Measurements from ENCODE around the gene BMPR1B.
"Not testable (repeated sequence)": the region's sequence is repeated elsewhere in the genome, so short reads cannot be mapped to it uniquely, and the experiment has no call there.

The BMPR1B gene

DNA sequence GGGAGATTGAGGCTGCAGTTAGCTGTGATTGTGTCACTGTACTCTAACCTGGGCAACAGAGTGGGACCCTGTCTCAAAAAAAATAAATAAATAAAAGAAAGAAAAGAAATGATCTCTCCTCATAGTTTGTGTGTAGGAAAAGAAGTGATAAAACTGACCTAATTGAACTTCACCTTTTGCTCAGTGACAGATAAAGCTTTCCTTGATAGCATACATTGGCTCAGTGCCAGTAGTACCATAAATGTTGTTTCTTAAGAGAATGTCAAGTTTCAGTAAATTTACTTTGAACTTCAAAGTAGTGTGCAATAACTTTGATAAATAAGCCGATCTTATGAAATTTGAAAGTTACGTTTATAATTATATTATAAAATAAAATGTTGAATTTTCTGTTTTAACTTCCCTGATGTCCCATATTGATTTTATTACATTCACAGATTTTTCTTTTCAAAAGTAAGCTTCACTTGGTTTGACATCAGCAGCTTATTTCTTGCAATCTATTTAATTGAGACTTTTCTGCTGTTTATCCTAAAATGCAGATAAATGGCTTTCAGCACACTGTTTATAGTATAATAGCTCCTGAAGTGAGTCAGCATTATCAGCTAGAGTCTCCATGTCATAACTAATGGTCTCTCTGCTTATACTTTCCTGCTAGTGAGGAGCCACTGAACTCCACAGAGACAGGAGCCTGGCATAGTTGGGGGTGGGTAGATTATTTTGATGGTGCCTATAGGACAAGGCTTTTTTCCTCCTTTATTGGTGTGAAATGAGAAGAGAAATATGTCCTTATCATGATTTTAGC is 330.1 kb downstream of the BMPR1B start:
- DNase-seq (ENCODE audit: low read depth in 2 of 2), result no peak

DNA sequence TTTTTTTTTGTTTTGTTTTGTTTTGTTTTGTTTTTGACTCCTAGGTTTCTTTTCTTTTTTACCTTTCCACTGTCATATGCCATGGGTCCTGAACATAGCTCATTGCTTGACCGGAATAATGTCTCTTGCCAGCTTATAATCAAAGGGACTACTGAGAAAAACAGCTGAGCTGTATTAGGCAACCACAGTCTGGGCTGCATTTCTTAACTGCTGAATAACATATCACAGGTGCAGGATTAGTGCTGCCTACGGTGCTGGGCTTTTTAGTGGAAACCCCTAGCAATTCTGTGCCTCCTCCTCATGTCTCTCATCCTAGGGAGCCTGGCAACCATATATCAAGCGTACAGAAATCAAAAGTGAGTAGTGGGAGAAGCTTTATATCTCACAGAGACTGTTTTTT is 333.5 kb downstream of the BMPR1B start:
- DNase-seq (ENCODE audit: low read depth in 2 of 2), result no peak

DNA sequence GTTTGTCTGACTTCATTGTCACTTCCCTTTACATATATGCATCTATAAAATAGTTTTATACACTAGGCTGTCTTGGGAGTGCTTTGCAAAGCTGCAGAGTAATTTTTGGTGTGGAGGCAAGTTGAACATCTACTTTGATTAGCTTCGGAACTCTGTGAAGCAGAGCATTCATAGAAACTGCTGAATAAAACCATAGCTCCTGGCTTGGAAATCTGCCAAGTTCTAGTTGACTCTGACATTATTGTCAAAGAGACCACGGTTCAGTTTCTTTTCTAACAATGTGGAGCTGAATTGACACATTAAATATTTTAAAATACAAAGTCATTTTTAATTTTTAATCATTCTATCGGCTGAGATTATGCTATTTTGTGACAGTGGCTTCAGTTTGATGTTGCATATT is 335.0 kb downstream of the BMPR1B start:
- no peak for DNase-seq (ENCODE audit: low read depth in 2 of 2)

DNA sequence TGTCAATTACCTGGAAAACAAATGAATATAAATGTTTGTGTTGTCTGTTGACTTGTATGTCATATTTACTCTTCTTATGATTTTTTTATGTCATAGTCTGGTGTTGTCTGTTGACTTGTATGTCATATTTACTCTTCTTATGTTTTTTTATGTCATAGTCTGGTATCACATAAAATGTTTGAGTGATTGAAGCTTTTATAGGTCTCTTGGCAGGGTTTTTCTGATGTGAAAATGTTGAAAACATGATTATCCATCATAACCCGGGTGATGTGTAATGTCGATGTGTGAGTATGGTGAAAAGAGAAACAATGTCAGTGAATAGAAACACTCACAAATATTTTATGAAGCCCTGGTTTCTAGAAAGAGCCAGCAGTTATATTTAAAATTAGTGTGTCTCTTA is 335.7 kb downstream of the BMPR1B start:
- no peak for DNase-seq (ENCODE audit: low read depth in 2 of 2)

DNA sequence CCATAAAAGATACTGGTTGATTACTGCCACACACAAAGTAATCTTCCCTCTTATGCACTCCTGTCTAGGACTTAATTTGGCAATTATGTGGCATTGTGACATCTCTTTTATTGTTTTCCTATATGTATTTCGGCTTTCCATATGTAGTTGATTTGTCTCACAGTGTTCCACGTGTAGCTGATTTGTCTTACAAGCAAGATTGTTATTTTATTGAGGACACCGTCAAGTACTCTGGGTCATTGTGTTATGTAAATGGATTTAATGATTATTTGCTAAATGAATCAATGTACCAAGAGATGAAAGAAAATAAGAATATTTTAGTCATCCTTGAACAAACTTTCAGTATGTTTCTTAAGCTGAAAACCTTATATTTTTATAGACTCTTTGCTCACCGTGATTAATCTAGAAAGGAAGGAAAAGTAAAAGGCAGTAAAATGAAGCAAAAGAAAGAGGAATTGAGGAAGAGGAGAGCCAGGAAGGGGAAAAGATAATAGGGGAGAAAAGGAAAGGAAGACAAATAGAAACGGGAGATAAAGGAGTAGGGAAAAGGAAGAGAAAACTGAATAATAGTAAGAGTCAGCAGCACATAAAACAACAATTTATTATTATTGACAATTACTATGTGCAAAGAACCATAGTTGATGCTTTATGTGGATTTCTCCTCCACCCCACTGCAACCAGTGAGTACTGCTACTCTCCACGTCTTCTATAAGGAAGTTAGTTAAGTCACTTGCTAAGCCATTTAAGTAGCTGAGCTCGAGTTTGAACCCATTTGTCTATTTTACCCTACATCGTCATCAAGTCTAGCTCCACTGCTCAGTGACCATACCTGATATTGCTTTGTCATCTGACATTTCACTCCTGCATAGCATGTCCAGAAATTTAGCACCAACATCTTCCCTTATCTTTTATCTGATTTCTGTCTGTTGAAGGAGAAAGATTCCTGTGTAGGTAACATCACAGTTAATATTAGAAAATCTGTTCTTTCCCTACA is 336.5 kb downstream of the BMPR1B start:
- no peak for DNase-seq (ENCODE audit: low read depth in 2 of 2)

DNA sequence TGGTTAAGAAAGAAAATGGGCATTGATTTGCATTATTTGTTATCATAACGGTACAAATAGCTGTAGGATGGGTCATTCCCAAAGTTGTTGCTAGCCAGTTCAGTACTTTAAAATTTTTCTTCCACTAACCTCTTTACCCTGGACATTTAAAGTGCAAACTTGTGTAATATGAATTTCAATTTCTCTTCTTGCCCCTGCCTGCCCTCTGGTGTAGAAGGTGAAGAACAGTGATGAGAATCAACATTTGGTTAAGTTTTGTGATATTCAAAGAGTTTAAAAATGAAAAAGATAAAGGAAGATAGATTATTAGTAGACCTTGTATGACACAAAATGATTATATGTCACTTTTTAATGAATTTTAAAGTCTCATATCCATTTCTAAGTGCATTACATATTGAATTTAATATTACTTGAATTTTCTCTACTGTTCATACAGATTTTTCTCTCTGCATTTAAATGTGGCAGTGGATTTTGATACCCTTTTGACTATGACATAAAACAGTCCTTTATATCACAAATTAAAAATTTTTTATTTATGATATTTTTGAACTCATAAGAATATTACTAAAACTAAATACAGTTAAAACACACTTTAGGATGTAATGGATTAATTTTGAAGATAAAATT is 337.7 kb downstream of the BMPR1B start:
- no peak for DNase-seq (ENCODE audit: low read depth in 2 of 2)

DNA sequence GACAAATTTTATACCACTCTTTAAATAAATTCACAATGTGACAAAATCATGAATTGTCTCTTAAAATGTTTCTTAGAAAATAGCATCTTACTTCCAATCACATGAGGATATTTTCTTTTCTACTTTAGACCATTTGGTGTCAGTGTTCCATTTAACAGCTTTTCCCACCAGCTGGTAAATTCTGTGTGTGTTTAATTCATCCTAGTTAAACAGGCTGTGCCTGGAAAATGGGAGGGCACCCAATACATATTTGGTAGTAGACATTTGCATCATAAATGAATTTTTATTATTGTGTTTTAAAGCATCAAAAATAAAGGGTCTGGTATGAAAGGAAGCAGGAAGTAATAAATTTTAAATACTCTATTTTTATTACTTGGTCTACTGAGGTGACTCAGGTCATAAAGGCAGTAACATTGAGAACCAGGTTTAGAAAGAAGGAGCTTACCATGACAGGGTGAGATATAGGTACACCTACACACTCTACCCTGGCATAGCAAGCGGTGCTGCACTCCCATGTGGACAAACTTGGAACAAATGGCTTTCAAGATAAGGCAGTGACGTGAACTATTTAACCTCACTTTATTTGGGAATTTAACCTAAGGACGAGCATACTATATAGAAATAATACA is 344.5 kb downstream of the BMPR1B start:
- DNase-seq (ENCODE audit: low read depth in 2 of 2), result no peak

DNA sequence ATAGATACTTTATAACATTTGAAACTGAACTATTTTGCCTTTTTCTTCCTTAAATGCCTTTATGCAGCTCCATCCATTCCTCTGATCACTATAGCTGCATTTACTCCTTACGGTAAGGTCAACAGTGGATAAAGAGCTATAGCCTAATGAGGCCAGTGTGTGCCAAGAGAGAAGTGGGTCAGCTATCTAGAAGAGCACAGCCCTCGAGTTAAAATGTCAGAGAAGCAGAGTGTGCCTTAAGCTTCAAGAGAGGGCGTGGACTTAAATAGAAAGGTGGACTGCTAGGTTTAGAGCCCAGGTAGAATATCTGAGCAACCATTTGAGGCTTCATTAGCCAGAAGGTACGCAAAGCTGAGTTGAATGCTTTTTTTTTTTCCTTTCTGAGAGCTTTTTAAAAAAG is 347.4 kb downstream of the BMPR1B start:
- no peak for DNase-seq (ENCODE audit: low read depth in 2 of 2)

DNA sequence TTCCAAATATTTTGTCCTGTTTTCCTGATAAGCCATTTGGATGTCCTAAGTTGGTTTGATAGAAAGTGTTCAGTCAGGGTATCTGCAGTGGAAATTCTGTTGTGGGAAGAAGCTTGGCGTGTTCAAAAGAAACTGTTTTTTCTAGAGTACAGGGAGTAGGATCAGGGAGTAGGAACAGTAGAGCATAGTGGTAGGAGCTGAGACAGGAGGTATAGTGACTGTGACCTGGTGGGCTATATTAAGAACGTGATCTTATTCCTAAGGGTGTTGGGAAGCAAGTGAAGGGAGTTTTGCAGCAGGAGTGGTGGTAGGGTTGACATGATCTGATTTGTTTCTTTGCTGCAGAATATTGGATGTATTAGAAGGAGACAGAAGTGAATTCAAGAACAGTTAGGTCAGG is 348.2 kb downstream of the BMPR1B start:
- no peak for DNase-seq (ENCODE audit: low read depth in 2 of 2)

DNA sequence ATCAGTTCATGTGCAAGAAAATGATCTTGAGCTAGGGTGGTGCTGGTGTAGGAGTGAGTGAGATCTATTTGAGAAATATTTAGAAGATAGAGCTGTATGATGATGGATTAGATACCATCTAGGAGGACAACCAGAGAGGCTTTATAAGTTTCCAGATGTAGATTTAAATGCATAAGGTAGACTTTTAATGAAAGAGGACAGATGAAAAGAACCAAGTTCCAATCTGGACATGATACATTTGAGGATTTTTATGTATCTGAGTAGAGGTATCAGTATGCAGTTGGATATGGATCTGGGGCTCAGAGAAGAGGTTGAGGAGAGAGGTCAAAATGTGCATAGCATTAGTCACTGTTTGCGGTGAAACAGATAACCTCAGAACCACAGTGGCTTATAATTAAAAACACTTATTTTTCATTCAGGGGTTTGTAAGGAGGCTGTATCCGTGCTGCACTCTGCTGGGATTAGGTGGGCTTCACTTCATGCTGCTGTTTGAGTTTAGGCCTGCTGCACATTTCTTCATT is 348.7 kb downstream of the BMPR1B start:
- no peak for DNase-seq (ENCODE audit: low read depth in 2 of 2)

DNA sequence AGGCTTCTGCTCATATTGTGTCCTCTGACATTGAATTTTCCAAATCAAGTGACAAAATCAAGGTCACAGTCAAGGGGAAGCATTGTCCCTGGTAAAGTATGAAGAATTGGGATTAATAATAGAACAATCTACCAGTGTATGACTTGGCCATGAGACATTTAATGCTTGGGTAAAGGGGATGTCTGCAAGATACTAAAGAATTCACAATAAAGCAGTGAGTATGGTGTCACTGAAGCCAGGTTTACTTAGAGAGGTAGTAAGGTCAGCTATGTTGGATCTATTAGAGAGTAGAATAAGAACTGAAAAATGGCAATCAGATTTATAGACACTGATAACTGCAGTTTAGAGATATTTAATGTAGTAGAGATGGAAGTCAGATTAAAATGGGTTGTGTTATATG is 349.2 kb downstream of the BMPR1B start:
- DNase-seq (ENCODE audit: low read depth in 2 of 2), result no peak

DNA sequence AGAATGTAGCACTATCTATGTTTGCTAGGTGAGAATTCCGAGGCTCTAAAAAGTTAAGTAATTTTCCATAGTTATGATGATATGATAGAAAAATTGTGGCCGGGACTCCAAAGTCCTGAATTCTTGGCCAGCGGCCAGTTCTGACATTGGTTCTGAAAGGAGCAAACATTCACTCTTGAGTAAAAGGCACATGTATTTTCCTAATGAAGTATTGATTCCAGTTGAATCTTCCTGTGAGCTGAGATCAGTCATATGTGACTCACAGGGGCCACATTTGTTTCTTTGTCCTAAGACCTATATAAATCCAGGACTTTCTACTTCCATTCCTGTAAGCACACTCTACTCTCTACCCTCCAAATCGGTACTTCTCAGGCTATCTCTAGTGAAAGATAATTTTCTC is 349.9 kb downstream of the BMPR1B start:
- DNase-seq (ENCODE audit: low read depth in 2 of 2), result no peak

DNA sequence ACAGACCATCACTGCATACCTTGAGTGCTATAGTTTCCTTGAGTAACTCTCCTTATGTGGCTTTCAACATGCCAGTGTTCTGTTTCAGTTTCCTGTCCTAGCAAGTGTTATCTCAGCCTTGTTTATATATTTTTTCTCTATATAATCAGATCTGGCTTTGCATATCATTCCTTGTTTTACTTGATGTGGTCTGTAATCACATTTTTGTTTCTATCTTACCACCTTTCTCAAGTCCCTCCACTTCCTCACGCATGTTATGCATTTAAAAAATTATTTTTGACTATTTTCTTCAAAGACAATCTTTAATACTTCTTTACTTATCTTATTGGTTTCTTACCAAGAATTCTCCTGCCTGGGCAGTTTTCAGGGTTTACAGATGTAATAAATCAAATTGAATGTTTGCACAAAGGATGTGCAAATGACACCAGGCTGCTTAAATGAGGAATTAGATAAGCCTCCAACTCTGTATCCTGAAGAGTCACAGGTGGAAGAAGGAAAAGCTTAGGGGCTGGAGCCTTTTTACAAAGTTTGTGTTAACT is 351.2 kb downstream of the BMPR1B start:
- DNase-seq (ENCODE audit: low read depth in 2 of 2), result no peak

DNA sequence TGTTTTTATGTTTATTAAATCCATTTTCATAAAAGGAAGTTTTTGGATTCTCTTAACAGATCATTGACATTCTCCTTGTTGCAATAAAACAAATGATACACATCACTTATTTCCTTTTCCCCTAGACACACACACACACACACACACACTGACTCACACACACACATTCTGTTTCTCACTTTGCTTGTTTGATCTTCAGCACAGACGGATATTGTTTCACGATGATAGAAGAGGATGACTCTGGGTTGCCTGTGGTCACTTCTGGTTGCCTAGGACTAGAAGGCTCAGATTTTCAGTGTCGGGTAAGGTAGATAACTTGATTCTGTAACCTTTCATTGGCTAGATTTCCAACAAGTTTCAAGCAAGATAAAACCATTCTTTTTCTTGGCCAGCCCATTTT is 356.8 kb downstream of the BMPR1B start:
- no peak for DNase-seq (ENCODE audit: low read depth in 2 of 2)

DNA sequence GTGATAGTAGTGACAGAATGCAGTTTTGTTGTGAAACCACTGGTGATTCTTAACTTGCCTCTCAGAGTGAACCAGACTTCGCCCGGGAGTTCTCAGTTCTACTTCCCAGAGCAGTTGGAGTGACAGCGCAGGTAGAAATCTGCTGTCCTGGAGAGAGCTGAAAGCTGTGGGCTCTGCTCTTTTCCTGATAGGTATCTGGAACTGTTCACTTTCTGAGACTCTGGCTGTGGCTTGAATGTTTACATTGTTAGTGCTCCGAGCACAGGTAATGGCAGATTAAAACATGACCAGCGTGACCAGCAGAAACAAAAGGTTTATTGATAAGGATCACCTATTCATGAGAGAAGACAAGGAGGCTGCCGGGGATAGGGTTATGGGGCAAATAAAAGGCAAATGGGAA is 360.7 kb downstream of the BMPR1B start:
- DNase-seq (ENCODE audit: low read depth in 2 of 2), result no peak

DNA sequence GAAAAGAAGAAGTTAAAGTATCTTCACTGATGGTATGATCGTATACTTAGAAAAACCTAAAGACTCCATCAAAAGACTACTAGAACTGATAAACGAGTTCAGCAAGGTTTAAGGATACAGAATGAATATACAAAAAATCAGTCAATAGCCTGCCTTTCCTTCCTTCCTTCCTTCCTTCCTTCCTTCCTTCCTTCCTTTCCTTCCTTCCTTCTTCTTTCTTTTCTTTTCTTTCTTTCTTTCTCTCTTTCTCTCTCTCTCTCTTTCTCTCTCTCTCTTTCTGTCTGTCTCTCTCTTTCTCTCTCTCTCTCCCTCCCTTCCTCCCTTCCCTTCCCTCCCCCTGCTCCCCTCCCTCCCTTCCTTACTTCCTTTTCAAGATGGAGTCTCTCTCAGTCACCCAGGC is 362.7 kb downstream of the BMPR1B start:
- DNase-seq (ENCODE audit: low read depth in 2 of 2), result no peak

DNA sequence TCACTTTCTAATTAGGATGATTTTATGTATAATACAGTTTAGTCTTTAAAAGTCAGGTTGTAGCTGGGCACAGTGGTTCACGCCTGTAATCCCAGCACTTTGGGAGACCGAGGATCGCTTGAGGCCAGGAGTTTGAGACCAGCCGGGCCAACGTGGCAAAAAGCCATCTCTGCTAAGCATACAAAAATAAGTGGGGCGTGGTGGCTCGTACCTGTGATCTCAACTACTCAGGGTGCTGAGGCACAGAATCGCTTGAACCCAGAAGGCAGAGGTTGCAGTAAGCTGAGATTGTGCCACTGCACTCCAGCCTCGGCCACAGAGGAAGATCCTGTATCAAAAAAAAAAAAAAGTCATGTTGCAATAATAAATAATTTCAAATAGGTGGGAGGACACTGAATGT is 364.2 kb downstream of the BMPR1B start:
- DNase-seq (ENCODE audit: low read depth in 2 of 2), result no peak

DNA sequence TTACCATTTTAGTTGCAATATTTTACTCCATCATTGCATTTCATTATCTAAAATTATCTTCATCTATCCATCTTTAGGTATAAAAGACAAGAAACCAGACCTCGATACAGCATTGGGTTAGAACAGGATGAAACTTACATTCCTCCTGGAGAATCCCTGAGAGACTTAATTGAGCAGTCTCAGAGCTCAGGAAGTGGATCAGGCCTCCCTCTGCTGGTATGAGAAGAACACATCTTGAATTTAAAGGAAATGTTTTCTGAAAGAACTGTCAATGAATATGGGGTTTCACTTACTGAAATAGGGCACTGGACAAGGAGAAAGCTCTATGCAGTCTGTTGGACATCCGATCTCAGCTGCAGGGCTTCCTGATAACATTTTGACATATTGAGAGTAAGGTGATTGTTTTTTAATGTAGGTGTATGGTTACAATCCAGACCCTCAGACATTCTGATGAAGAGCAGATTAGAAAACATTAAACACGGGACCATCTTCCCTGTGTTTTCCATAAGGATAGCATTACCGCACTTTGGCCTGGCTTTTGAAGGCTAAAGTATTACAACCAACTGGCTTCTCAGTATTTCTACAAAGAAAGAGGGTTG is 367.2 kb downstream of the BMPR1B start:
- DNase-seq (ENCODE audit: low read depth in 2 of 2), result no peak

DNA sequence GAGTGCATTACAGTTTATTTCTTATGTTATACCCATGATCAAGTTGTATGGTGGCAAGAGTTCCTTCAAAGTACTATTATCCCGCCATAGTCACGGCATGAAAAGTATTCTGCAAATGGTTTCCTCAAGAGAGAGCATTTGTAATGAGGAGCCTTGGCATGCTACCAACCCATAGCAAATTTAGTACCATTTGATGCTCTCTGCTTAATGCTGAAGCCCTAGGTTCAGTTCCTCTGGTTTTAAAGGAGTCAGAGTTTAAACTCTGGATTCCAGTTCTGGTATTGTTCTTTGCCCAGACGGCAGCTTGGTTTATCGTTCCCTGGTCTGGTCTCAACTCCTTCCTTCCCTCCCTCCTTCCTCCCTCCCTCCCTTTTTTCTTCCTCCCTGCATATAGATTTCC is 371.3 kb downstream of the BMPR1B start:
- DNase-seq (ENCODE audit: low read depth in 2 of 2), result no peak

DNA sequence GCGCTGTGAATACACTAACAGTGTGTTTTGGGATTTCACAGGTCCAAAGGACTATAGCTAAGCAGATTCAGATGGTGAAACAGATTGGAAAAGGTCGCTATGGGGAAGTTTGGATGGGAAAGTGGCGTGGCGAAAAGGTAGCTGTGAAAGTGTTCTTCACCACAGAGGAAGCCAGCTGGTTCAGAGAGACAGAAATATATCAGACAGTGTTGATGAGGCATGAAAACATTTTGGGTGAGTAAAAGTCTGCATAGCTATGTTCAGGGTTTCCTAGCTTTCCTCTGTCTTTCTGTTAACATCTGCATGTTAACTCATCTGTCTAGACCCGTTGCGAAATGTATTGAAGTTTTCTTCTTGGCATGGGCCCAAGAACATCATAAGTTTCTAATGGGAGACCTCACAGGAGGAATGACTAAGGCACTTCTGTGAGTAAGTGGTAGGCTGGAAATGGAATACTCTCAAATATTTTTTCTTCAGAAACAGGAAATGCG is 372.1 kb downstream of the BMPR1B start:
- DNase-seq (ENCODE audit: low read depth in 2 of 2), result no peak

DNA sequence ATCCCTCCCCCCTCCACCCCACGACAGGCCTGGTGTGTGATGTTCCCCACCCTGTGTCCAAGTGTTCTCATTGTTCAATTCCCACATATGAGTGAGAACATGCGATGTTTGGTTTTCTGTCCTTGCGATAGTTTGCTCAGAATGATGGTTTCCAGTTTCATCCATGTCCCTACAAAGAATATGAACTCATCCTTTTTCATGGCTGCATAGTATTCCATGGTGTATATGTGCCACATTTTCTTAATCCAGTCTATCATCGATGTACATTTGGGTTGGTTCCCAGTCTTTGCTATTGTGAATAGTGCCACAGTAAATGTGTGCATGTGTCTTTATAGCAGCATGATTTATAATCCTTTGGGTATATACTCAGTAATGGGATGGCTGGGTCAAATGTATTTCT is 376.3 kb downstream of the BMPR1B start:
- DNase-seq (ENCODE audit: low read depth in 2 of 2), result not testable (repeated sequence)

Measured in stimulated activated CD4-positive, alpha-beta T cell treated with anti-CD3 and anti-CD28 coated beads, Interleukin-1b, Interleukin-23, amount 100 ng/mL, for 4 hours (primary cell).